Fibroblast of lung (primary cell): Measurements from ENCODE around the gene BACH1.

Experiments used
- CTCF ChIP-seq, 2 donors: IDR thresholded peaks in 1 of 2; conservative IDR thresholded peaks in 1 of 2; 1 replicate in 1 of 2; 2 replicates in 1 of 2; pipeline ENCODE4 v1.5.1; 2011 to 2012; ENCODE audit warnings: low read length in 2 of 2, control low read depth in 1 of 2, inconsistent platforms in 1 of 2, low read depth in 1 of 2, mild to moderate bottlenecking in 1 of 2
- EZH2 ChIP-seq: IDR thresholded peaks from 2 replicates; pipeline ENCODE4 v1.5.1; 2012; ENCODE audit warnings: low read length, control low read depth, mild to moderate bottlenecking; ENCODE audit errors: missing control alignments

GRCh38 chr21:29303288-29303687 lies 4.6 kb downstream of the BACH1 start:
- no peak for TF ChIP-seq CTCF (conservative IDR thresholded peaks at IDR 0.05 in 1 of 2, IDR thresholded peaks at IDR 0.05 in 1 of 2; ENCODE audit: low read depth in 1 of 2, low read length in 2 of 2)
- TF ChIP-seq EZH2: no peak
